Parietal lobe (tissue), 1 donor: ENCODE data around the gene KCNA3. TPM values are rescaled to one million over a fixed set of nuclear protein-coding genes. Genes with fewer than 3 reads are reported as not detected.

Experiments used
- total RNA-seq: library from RNA; depleted of rRNA; stranded (reverse); fragments of >200 nt; gene quantifications from one replicate; pipeline ENCODE4 v1.2.3, GENCODE V29; 2014

KCNA3 gene
- 36.0 TPM for total RNA-seq

DNA sequence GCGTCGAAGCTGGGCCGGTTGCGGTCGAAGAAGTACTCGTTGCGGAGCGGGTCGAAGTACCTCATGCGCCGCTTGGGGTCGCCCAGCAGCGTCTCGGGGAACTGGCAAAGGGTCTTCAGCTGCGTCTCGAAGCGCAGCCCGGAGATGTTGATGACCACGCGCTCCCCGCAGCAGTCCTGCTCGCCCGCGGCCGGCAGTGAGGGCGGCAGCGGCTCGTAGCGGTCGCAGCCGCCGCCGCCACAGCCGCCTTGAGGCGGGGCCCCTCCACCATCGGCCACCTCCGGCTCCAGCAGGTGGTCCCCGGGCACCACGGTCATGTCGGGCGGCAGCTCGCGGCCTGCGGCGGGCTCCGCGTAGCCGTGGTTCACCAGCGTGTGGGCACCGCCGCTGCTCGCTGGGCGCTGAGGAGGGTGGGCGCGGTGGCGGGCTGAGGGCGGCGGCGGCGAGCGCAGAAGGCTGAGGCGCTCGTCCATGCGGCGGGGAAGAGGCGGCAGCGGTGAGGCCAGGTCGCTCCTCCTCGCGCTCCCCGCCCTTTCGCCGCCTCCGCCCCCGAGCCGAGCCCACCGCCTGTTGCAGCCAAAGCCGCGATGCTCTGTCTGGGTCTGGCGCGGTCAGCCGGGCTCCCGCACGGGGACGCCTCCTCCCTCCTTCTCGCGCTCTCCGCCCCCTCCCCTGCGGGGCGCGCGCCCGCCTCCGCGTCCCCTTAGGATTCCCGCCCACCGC is at the start of gene KCNA3:
Gene KCNA3 (minus strand): TSS at position 604 of the 723 bp plus-strand sequence. CDS start 131 bp downstream, at position 473.

Other genes starting within 250 kb of the KCNA3 start
- not detected for gene PROK1, start 223.8 kb downstream of the KCNA3 start, total RNA-seq
- gene KCNA10, start 155.8 kb downstream of the KCNA3 start, total RNA-seq: not detected
- 8.8 TPM for gene KCNA2, start 68.6 kb downstream of the KCNA3 start, total RNA-seq
- gene CD53, start 198.2 kb upstream of the KCNA3 start, total RNA-seq: 7.2 TPM